SK-N-SH (cell line): ENCODE results near the gene ZNF227. TPM values are rescaled to one million over a fixed set of nuclear protein-coding genes. Genes with fewer than 3 reads are reported as not detected.

Experiments
- CTCF ChIA-PET: fragments of 300-600, 350-600 bp; formaldehyde crosslinking; extraction: SDS; loops from one replicate; lab custom pipeline; 2021; lab: Yijun Ruan, JAX
- POLR2A ChIA-PET: fragments of 350-600 bp; sonication (Branson Sonifier 250); formaldehyde crosslinking; extraction: SDS; loops from one replicate; lab custom pipeline; 2020; ENCODE audit warnings: antibody characterized with exemption, inconsistent platforms; lab: Yijun Ruan, JAX
- DNase-seq: peaks from one replicate; pipeline ENCODE4 v3.0.0; 2012
- H2AFZ ChIP-seq: fragments of 200-600 bp; sonication (generic); 2 replicates; pipeline ENCODE4 v1.8.1; 2016; ENCODE audit warnings: antibody characterized with exemption, mild to moderate bottlenecking, low read depth
- H3F3A ChIP-seq: fragments of 200-600 bp; sonication (generic); replicated peaks from 2 replicates; pipeline ENCODE3; 2016; ENCODE audit warnings: antibody characterized with exemption, mild to moderate bottlenecking; ENCODE audit not compliant: insufficient read depth
- H3K27ac ChIP-seq, 2 experiments: fragments of 200-500 bp in 1 of 2; fragments of 200-600 bp in 1 of 2; sonication (Bioruptor generic) in 1 of 2; sonication (generic), shearing (Covaris generic) in 1 of 2; 2 replicates each; pipeline versions ENCODE4 v1.5.1 to v1.6.1; 2014 to 2016; ENCODE audit warnings: low read depth in 2 of 2, inconsistent platforms in 1 of 2, low read length in 1 of 2, mild to moderate bottlenecking in 1 of 2, mixed read lengths in 1 of 2
- H3K27me3 ChIP-seq: fragments of 200-600 bp; sonication (generic), shearing (Covaris generic); 2 replicates; pipeline ENCODE4 v1.6.1; 2016; ENCODE audit warnings: mixed run types; ENCODE audit not compliant: insufficient read depth
- H3K36me3 ChIP-seq, 2 experiments: fragments of 200-500 bp in 1 of 2; fragments of 200-600 bp in 1 of 2; sonication (Bioruptor generic) in 1 of 2; sonication (generic) in 1 of 2; replicated peaks in 1 of 2; 2 replicates each; pipeline versions ENCODE3 to v1.5.1; 2014 to 2016; ENCODE audit warnings: low read length in 1 of 2, mild to moderate bottlenecking in 1 of 2; ENCODE audit not compliant: insufficient read depth in 2 of 2, control insufficient read depth in 1 of 2
- H3K4me1 ChIP-seq, 2 experiments: fragments of 200-500 bp in 1 of 2; fragments of 200-600 bp in 1 of 2; sonication (Bioruptor generic) in 1 of 2; sonication (generic), shearing (Covaris generic) in 1 of 2; 2 replicates each; pipeline versions ENCODE4 v1.5.1 to v1.6.1; 2014 to 2016; ENCODE audit warnings: low read depth in 1 of 2, low read length in 1 of 2, mixed run types in 1 of 2; ENCODE audit not compliant: insufficient read depth in 2 of 2, control insufficient read depth in 1 of 2
- H3K4me2 ChIP-seq: fragments of 200-600 bp; sonication (generic), shearing (Covaris generic); 2 replicates; pipeline ENCODE4 v1.6.1; 2017; ENCODE audit warnings: mixed run types
- H3K4me3 ChIP-seq, 2 experiments: fragments of 200-500 bp in 1 of 2; fragments of 200-600 bp in 1 of 2; sonication (Bioruptor generic) in 1 of 2; sonication (generic), shearing (Covaris generic) in 1 of 2; 2 replicates each; pipeline versions ENCODE4 v1.5.1 to v1.8.1; 2014 to 2016; ENCODE audit warnings: low read depth in 2 of 2, inconsistent platforms in 1 of 2, low read length in 1 of 2, mild to moderate bottlenecking in 1 of 2, mixed read lengths in 1 of 2, moderate library complexity in 1 of 2
- H3K79me2 ChIP-seq: fragments of 200-600 bp; sonication (generic); 2 replicates; pipeline ENCODE4 v1.8.1; 2017; ENCODE audit warnings: mild to moderate bottlenecking; ENCODE audit not compliant: insufficient read depth
- H3K9ac ChIP-seq: fragments of 200-600 bp; sonication (generic); 2 replicates; pipeline ENCODE4 v1.6.1; 2017; ENCODE audit warnings: mixed run types
- H3K9me2 ChIP-seq: fragments of 200-600 bp; sonication (generic); 2 replicates; pipeline ENCODE4 v1.6.1; 2017; ENCODE audit warnings: mixed run types
- H3K9me3 ChIP-seq: fragments of 200-600 bp; sonication (generic); 2 replicates; pipeline ENCODE4 v1.6.1; 2017; ENCODE audit warnings: mixed run types, mild to moderate bottlenecking, moderate library complexity
- H4K20me1 ChIP-seq: fragments of 200-600 bp; sonication (generic); 2 replicates; pipeline ENCODE4 v1.6.1; 2017; ENCODE audit warnings: mild to moderate bottlenecking, mixed run types; ENCODE audit not compliant: insufficient read depth
- CHD2 ChIP-seq: fragments of 150-350 bp; IDR thresholded peaks from 2 replicates; pipeline ENCODE4 v1.6.1; 2018; ENCODE audit warnings: low read length; ENCODE audit not compliant: partially characterized antibody
- ELF1 ChIP-seq: IDR thresholded peaks from 2 replicates; pipeline ENCODE4 v1.4.0; 2012
- FOSL2 ChIP-seq: IDR thresholded peaks from 2 replicates; pipeline ENCODE4 v1.4.0; 2012; ENCODE audit warnings: low read depth, mild to moderate bottlenecking, moderate library complexity, borderline replicate concordance
- FOXM1 ChIP-seq: IDR thresholded peaks from 2 replicates; pipeline ENCODE4 v1.4.0; 2012; ENCODE audit warnings: low read depth, mild to moderate bottlenecking
- MAX ChIP-seq: IDR thresholded peaks from 2 replicates; pipeline ENCODE4 v1.4.0; 2012; ENCODE audit warnings: low read depth
- MEF2A ChIP-seq: IDR thresholded peaks from 2 replicates; pipeline ENCODE4 v1.4.0; 2012; ENCODE audit warnings: low read depth, borderline replicate concordance
- NFIC ChIP-seq: IDR thresholded peaks from 2 replicates; pipeline ENCODE4 v1.4.0; 2012; ENCODE audit warnings: borderline replicate concordance
- NRF1 ChIP-seq: IDR thresholded peaks from 2 replicates; pipeline ENCODE4 v1.6.1; 2012; ENCODE audit warnings: low read depth, mild to moderate bottlenecking, low read length
- PBX3 ChIP-seq: IDR thresholded peaks from 2 replicates; pipeline ENCODE4; 2012
- RCOR1 ChIP-seq: fragments of 150-350 bp; IDR thresholded peaks from 2 replicates; pipeline ENCODE4 v1.6.1; 2017; ENCODE audit warnings: antibody characterized with exemption, low read length
- RFX5 ChIP-seq: IDR thresholded peaks from 2 replicates; pipeline ENCODE4 v1.6.1; 2012; ENCODE audit warnings: mild to moderate bottlenecking, improper control_type of control experiment, low read length
- RXRA ChIP-seq: IDR thresholded peaks from 2 replicates; pipeline ENCODE4 v1.4.0; 2012; ENCODE audit warnings: low read depth, mild to moderate bottlenecking, borderline replicate concordance
- SIN3A ChIP-seq: IDR thresholded peaks from 2 replicates; pipeline ENCODE4 v1.6.1; 2012; ENCODE audit warnings: low read depth, mild to moderate bottlenecking, low read length, moderate library complexity, borderline replicate concordance
- TCF12 ChIP-seq: IDR thresholded peaks from 2 replicates; pipeline ENCODE4 v1.4.0; 2012
- USF1 ChIP-seq: IDR thresholded peaks from 2 replicates; pipeline ENCODE4 v1.4.0; 2012; ENCODE audit warnings: low read depth, borderline replicate concordance
- YY1 ChIP-seq: IDR thresholded peaks from 2 replicates; pipeline ENCODE4 v1.4.0; 2012; ENCODE audit warnings: low read depth, mild to moderate bottlenecking
- WGBS: methylation state at CpG from one replicate; pipeline ENCODE4 v1.1.6; 2017; ENCODE audit warnings: low lambda C conversion rate; 5-methylcytosine and 5-hydroxymethylcytosine counted together
- polyA plus RNA-seq, 3 experiments: library from polyadenylated mRNA; depleted of rRNA; stranded (reverse); fragments of >200 nt; gene quantifications; 2 replicates each; pipeline ENCODE4 v1.2.3, GENCODE V29; 2012

ZNF227 gene
- polyA plus RNA-seq, 1 of the 3 experiments (the other 2 are of a cell fraction), result 8.3 TPM

GRCh38 chr19:44228318-44228717 is 16.0 kb downstream of the ZNF227 start:
- POLR2A ChIA-PET, result no interaction called here

GRCh38 chr19:44232867-44233266 is 20.5 kb downstream of the ZNF227 start:
- no peaks in the 10 kb centered on the region for H3K27me3 ChIP-seq
- no peak overlapping the region for H3K27ac ChIP-seq
- no peak overlapping the region for H3K4me3 ChIP-seq
- ChIA-PET CTCF (no interaction called here), POLR2A (no interaction called here)
- peaks cover 3% of the 10 kb centered on the region for H3F3A ChIP-seq
- TF ChIP-seq TCF12 (no peak), CHD2 (no peak), USF1 (no peak), FOXM1 (no peak), RCOR1 (no peak), YY1 (no peak), FOSL2 (no peak), SIN3A (no peak), RXRA (no peak), NFIC (no peak), MAX (no peak), NRF1 (no peak), MEF2A (no peak)
- H4K20me1 ChIP-seq, result no peaks in the 10 kb centered on the region
- no peak overlapping the region for H2AFZ ChIP-seq
- 0 out of 2 replicates have a peak, but pooled peaks cover 3% of the 10 kb centered on the region for H3K9me3 ChIP-seq
- H3K4me1 ChIP-seq, result no peaks in the 10 kb centered on the region
- peaks cover 3% of the 10 kb centered on the region; the same call in 1 of the 2 replicates for H3K79me2 ChIP-seq
- no peak overlapping the region for H3K4me2 ChIP-seq
- peaks cover 73 to 88% of the 10 kb centered on the region in 2 experiments for H3K36me3 ChIP-seq
- no peak for DNase-seq
- H3K9me2 ChIP-seq, result no peaks in the 10 kb centered on the region
- WGBS, result 96% methylated on average over 3 of the region's 3 CpGs
- H3K9ac ChIP-seq, result no peak overlapping the region

More at GRCh38 chr19:44228318-44228717, 16.0 kb downstream of the ZNF227 start:
- H3K9ac ChIP-seq, result no peak overlapping the region
- H3K27ac ChIP-seq, result no peak overlapping the region
- no peaks in the 10 kb centered on the region for H3K9me2 ChIP-seq
- CTCF ChIA-PET, result no interaction called here
- H3K9me3 ChIP-seq, result no peaks in the 10 kb centered on the region
- H3K36me3 ChIP-seq, result peaks cover 40 to 65% of the 10 kb centered on the region in 2 experiments
- no peak overlapping the region for H3K4me3 ChIP-seq
- no peaks in the 10 kb centered on the region for H3K4me1 ChIP-seq
- no peak overlapping the region for H2AFZ ChIP-seq
- 94% methylated on average over 3 of the region's 3 CpGs for WGBS
- DNase-seq, result no peak
- no peaks in the 10 kb centered on the region for H3F3A ChIP-seq
- TF ChIP-seq RFX5 (no peak), PBX3 (no peak), ELF1 (no peak)
- H3K4me2 ChIP-seq, result no peak overlapping the region
- peaks cover 20% of the 10 kb centered on the region for H3K79me2 ChIP-seq
- H4K20me1 ChIP-seq, result no peaks in the 10 kb centered on the region
- no peaks in the 10 kb centered on the region for H3K27me3 ChIP-seq
